HT1080 (cell line): ENCODE measurements around the gene NEK1. TPM values are rescaled to one million over a fixed set of nuclear protein-coding genes. Genes with fewer than 3 reads are reported as not detected.
"Not testable (repeated sequence)": the region's sequence is repeated elsewhere in the genome, so short reads cannot be mapped to it uniquely, and the experiment has no call there.

ENCODE experiments used
- DNase-seq: peaks from one replicate; pipeline ENCODE4 v3.0.0-alpha.2; 2015; ENCODE audit warnings: low read depth
- total RNA-seq: library from RNA; depleted of rRNA; stranded (reverse); fragments of >200 nt; shearing (Covaris generic); gene quantifications from 2 replicates; pipeline ENCODE4 v1.2.3, GENCODE V29; 2014

Gene NEK1
- total RNA-seq, 1 experiment from 2014 or later: 4.4 TPM

DNA sequence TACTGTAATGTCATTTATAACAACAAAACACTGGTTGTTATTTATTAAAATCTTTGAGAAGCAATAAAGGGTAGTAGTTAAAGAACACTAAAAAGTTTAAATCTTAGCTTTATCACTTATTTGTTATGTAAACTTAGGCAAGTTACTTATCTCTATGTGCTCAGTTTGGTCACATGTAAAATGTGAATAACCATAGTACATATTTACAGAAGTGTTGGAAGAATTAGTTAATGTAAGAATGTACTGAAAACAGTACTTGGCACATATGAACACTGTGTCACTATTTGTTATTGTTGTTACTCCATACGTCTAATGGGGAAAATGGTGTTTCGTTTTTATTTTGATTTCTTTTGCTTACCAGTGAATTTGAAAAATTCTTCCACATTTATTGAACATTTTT, 9.1 kb downstream of the NEK1 start:
- no peak for DNase-seq

DNA sequence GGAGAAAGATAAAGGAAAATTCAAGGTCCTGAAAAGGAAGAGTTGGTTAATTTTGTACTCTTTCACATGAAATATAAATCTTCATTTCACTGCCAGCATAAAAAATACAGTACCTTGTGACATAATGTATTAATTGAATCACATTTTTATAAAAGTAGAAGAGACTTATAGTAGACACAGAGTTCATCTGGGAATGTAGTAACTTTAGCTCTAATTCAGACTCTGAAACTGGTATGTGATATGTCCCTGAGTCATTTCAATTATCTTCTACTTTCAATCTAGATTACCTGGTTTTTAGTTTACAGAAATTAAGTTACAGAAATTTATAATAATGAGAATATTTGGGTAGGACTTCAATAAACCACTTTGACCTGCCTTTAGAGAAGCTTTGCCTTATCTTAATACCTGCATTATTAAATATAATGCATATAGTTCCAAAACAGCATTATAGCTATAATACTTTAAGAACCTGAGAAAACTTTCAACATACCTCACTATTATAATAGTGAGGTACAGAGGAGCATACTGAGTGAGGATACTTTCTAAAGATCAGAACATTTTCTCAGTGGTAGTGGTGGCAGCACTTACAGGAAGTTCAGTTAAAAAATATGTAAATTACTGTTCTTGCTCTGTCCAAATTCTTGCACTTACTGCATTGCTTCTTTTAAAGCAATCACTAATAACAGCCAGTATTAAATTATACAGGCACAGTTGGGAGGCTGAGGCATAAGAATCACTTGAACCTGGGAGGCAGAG, 11.2 kb downstream of the NEK1 start:
- no peak for DNase-seq

DNA sequence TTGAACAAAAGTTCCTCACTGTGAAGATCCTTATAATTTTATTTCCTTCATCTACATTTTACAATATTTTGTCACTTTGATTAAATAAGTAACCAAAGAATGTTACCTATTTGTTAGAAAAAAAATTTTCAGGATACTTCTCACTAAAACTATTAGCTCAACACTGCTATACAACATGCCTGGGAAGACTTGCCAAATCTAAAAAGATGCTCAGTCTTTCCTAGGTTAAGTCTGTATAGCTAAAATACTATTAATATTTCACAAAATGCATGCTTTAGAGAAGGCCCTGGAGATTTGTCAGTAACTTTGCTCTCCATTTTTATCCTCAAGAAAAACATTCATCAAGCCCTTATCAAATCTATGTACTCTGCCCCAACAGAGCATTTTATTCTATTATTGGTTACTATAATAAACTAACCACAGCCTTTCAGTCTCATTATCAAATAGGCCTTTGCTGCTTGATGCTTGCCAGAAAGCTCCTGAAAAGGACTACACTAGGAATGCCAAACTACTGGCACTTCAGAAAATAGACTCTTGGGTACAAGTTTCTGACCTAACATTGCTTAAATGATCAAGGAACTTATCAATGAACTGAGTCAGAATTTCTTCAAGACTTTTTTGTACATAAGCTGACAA, 17.7 kb downstream of the NEK1 start:
- DNase-seq: no peak

DNA sequence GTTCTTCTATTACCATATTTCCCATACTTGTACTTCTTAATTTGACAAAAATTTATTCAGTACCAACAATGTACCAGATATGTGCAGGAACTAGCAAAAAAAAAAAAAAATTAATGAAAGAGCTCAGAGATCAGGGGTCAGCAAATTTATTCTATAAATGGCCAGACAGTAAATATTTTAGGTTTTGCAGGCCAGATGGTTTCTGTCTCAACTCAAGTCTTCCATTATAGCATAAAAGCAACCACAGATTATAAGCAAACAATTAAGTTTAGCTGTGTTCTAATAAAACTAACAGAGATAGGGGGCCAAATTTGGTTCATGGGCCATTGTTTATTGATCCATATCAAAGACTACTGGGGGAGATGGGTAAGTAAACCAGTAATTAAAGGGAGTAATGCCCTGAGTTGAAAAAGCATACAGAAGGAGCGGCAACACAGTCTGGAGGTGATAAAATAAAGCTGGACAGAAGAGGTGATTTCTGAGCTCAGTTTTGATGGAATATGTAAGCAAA, 19.3 kb downstream of the NEK1 start:
- DNase-seq: no peak

GRCh38 chr4:169583563-169583962, 28.8 kb downstream of the NEK1 start:
- no peak for DNase-seq

DNA sequence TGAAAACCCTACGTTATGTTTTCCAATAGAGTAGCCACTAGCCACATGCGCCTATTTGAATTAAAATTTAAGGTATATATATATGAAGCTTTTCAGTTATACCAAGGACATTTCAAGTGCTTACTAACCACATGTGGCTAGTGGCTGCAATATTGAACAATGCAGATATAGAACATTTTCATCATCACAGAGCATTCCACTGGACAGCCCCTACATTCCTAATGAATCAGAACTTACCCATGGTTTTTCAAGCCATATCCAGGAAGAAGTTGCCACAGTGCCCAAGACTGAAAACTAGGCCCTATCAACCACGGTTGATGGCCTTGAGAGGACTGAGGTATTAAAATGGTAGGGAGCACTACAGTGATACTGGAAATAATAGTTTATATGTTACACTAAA, 29.7 kb downstream of the NEK1 start:
- DNase-seq: peak; percentile 24

DNA sequence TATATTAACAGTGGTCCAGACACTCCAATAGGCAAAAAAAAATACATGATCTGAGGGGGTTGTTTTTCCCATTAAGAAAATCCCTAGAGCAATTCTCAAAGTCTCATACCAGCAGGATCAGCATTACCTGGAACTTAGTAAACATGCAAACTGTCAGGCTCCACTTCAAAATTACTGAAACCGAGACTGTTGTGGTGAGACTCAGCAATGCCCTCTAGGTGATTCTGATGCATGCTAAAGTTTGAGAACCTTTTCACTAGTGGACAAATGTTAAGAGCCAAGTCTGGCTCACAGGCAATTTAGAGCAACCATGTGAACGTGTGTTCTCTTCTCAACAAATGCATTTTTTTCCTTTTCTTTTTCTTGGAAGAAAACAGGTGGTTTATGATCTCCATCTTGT, 30.2 kb downstream of the NEK1 start:
- DNase-seq: no peak

GRCh38 chr4:169573889-169574288, 38.5 kb downstream of the NEK1 start:
- no peak for DNase-seq

GRCh38 chr4:169571435-169571834, 40.9 kb downstream of the NEK1 start:
- no peak for DNase-seq

GRCh38 chr4:169571012-169571411, 41.4 kb downstream of the NEK1 start:
- DNase-seq: not testable (repeated sequence)

DNA sequence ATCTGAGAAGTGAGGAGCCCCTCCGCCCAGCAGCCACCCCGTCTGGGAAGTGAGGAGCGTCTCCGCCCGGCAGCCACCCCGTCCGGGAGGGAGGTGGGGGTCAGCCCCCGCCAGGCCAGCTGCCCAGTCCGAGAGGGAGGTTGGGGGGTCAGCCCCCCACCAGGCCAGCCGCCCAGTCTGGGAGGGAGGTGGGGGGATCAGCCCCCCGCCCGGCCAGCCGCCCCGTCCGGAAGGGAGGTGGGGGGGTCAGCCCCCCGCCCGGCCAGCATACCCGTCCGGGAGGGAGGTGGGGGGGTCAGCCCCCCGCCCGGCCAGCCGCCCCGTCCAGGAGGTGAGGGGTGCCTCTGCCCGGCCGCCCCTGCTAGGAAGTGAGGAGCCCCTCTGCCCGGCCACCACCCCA, 42.1 kb downstream of the NEK1 start:
- DNase-seq: not testable (repeated sequence)

- DNase-seq: not testable (repeated sequence)
Observed at GRCh38 chr4:169569188-169569587, 43.2 kb downstream of the NEK1 start.

DNA sequence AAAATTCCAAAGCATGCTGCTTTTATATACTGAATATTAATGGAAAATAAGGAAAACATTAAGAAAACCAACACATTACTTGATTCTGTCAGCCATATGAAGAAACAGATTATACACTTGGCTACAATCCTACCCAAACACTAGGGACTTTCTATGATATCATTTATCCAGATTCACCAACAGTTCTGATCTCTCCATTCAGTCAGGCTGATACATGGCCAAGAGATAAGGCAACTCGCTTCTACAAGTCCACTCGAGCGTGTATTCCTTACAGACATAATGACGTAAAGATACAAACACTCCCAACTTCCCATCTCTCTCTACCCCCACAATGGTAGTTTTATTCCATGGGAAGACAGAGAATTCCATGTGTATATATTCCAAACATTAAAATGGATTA, 44.5 kb downstream of the NEK1 start:
- no peak for DNase-seq

GRCh38 chr4:169566021-169566818, 46.2 kb downstream of the NEK1 start:
- peak; percentile 67 for DNase-seq

- no peak for DNase-seq
Observed at GRCh38 chr4:169565606-169566005, 46.8 kb downstream of the NEK1 start.

DNA sequence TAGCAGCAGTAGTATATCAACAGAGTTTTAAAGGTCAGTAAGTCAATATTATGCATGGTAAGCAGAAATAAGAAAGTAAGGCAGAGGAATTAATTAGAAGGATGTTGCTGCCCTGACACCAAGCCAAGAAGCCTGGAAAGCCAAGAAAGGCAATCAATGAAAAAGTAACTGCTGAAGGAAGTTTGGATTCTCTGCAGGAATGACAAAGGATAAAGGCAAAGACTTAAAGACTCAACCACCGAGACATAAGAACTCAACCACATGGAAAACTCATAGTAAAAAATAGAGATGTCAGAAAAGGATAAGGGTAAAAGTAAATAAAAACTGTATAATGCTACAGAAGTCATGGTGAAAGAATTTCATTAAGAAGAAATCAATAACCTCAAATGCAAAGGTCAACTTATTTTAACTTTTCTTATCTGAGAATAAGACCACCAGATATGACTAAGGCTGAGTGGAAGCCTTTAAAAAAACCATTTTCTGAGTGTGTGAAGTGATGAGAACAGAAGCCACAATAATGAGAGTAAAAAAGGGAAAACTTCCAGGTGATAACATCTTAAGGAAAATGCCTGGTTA, 55.2 kb downstream of the NEK1 start:
- DNase-seq: peak; percentile 70

DNA sequence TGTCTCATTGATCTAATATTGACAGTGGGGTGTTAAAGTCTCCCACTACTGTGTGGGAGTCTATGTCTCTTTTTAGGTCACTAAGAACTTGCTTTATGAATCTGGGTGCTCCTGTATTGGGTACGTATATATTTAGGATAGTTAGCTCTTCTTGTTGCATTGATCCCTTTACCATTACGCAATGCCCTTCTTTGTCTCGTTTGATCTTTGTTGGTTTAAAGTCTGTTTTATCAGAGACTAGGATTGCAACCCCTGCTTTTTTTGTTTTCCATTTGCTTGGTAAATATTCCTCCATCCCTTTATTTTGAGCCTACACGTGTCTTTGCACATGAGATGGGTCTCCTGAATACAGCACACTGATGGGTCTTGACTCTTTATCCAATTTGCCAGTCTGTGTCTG, 65.8 kb downstream of the NEK1 start:
- not testable (repeated sequence) for DNase-seq

- DNase-seq: no peak
Observed at GRCh38 chr4:169540774-169541173, 71.6 kb downstream of the NEK1 start.

- no peak for DNase-seq
Observed at GRCh38 chr4:169530048-169530447, 82.3 kb downstream of the NEK1 start.

GRCh38 chr4:169523796-169524195, 88.6 kb downstream of the NEK1 start:
- DNase-seq: no peak

- no peak for DNase-seq
Observed at GRCh38 chr4:169510617-169511016, 101.8 kb downstream of the NEK1 start.

DNA sequence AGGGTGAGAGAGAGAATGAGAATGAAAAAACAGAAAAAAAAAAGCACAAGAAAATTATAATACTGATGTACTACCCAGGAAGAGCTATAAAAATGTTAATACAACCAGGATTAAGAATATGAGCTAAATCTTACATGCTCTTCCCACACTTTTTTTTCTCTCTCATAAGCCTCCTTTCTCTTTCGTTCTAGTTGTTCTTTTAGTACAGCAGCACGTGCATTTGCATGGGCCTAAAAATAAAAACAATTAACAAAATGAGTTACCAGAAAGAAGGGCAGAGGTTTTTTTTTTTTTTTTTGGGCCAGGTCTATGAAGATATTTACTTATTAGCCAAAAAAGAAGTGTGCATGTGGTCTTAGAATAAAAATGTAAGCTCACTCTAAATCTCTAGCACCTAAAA, 105.5 kb downstream of the NEK1 start:
- no peak for DNase-seq
